Fibroblast of lung (primary cell): ENCODE data around the gene PRRT1.

Source experiments
- EZH2 ChIP-seq: IDR thresholded peaks from 2 replicates; pipeline ENCODE4 v1.5.1; 2012; ENCODE audit warnings: low read length, control low read depth, mild to moderate bottlenecking; ENCODE audit errors: missing control alignments
- TF ChIP-seq, protein P1 (sequence below), 2 donors: IDR thresholded peaks in 1 of 2; conservative IDR thresholded peaks in 1 of 2; 1 replicate in 1 of 2; 2 replicates in 1 of 2; pipeline ENCODE4 v1.5.1; 2011 to 2012; ENCODE audit warnings: low read length in 2 of 2, control low read depth in 1 of 2, inconsistent platforms in 1 of 2, low read depth in 1 of 2, mild to moderate bottlenecking in 1 of 2

DNA sequence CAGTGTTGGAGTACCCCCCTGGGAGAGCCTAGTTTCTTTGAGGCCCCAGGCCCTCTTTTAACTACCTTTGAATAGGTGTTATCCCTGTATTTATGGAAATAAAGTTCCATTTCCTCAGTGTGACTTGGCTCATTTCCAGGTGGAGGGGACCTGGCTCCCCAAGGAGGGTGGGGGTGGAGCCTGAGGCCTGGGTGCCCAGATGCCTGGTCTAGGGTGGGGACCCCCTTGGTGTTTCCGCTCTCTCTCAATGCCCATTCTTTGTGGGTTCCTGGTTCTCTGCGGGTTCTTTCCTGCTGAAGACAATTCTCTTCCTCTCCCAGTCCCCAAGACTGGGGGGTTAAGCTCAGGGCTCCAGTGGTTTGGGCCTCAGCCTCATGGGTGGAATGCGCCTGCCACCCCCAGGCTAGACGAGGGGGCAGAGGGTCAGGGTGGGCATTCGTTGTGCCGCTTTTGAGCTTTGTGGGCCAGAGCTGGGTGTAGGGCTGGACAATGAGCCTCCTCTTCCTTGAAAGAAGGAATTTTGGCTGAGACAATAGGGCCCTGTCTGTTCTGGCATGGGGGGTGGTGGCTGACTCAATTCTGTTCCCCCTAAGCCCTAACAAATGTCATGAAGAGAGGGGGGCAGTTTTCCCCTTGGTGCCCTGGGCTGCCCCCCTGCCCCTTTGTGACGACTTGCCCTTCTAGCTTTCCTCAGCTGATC, 12.0 kb upstream of the PRRT1 start:
- TF ChIP-seq, protein P1, sequence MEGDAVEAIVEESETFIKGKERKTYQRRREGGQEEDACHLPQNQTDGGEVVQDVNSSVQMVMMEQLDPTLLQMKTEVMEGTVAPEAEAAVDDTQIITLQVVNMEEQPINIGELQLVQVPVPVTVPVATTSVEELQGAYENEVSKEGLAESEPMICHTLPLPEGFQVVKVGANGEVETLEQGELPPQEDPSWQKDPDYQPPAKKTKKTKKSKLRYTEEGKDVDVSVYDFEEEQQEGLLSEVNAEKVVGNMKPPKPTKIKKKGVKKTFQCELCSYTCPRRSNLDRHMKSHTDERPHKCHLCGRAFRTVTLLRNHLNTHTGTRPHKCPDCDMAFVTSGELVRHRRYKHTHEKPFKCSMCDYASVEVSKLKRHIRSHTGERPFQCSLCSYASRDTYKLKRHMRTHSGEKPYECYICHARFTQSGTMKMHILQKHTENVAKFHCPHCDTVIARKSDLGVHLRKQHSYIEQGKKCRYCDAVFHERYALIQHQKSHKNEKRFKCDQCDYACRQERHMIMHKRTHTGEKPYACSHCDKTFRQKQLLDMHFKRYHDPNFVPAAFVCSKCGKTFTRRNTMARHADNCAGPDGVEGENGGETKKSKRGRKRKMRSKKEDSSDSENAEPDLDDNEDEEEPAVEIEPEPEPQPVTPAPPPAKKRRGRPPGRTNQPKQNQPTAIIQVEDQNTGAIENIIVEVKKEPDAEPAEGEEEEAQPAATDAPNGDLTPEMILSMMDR (conservative IDR thresholded peaks at IDR 0.05 in 1 of 2, IDR thresholded peaks at IDR 0.05 in 1 of 2; ENCODE audit: low read depth in 1 of 2, low read length in 2 of 2), result no peak
- TF ChIP-seq EZH2, result no peak
